ENCODE data around the gene SNAPC5.

The SNAPC5 gene

GRCh38 chr15:66496951-66497501 is 536 bp downstream of the SNAPC5 start:
- no peak for DNase-seq (ENCODE audit: low read depth)
- peak overlapping the region; percentile 94 for H3K4me3 ChIP-seq (ENCODE audit: low read depth, low read length)
- TF ChIP-seq MAX (IDR thresholded peaks at IDR 0.05; ENCODE audit: low read depth, low read length) (peak; percentile 15; the same call in 1 of the 2 replicates), MYC (IDR thresholded peaks at IDR 0.05; ENCODE audit: low read depth, low read length) (peak; percentile 46), CTCF (IDR thresholded peaks at IDR 0.05; ENCODE audit: low read depth, low read length) (no peak)

DNA sequence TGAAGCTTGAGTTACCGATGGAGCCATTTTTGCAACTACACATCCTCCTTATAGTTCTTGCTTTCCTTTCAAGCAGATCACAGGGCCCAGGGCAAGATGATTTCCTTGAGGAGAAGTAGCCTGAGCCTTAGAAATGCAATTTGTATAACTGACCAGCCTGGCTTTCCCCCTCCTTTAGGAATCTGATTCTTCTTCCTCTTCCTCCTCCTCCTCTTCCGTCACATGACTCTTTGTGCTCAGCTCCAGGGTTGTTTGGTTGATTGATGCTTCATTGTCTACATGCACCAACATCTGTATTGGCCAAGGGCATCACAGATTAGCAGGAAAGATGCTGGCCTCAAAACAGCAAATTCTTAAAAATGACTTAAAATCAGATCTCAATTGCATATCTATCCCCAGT is 3.3 kb downstream of the SNAPC5 start:
- DNase-seq (ENCODE audit: low read depth) = no peak
- TF ChIP-seq MAX (IDR thresholded peaks at IDR 0.05; ENCODE audit: low read depth, low read length) (no peak), MYC (IDR thresholded peaks at IDR 0.05; ENCODE audit: low read depth, low read length) (no peak), POLR2A (IDR thresholded peaks at IDR 0.05; ENCODE audit: extremely low read depth, insufficient read length) (no peak), CTCF (IDR thresholded peaks at IDR 0.05; ENCODE audit: low read depth, low read length) (no peak)
- no peak overlapping the region for H3K4me3 ChIP-seq (ENCODE audit: low read depth, low read length)

- DNase-seq (ENCODE audit: low read depth) = no peak
- no peak overlapping the region for H3K4me3 ChIP-seq (ENCODE audit: low read depth, low read length)
- TF ChIP-seq POLR2A (IDR thresholded peaks at IDR 0.05; ENCODE audit: extremely low read depth, insufficient read length) = no peak
- TF ChIP-seq MYC (IDR thresholded peaks at IDR 0.05; ENCODE audit: low read depth, low read length) = no peak
These were observed 5.7 kb downstream of the SNAPC5 start for GRCh38 chr15:66491846-66492245.

- DNase-seq (ENCODE audit: low read depth) = no peak
- TF ChIP-seq MYC (IDR thresholded peaks at IDR 0.05; ENCODE audit: low read depth, low read length) (no peak), POLR2A (IDR thresholded peaks at IDR 0.05; ENCODE audit: extremely low read depth, insufficient read length) (no peak), CTCF (IDR thresholded peaks at IDR 0.05; ENCODE audit: low read depth, low read length) (no peak), MAX (IDR thresholded peaks at IDR 0.05; ENCODE audit: low read depth, low read length) (no peak)
- no peak overlapping the region for H3K4me3 ChIP-seq (ENCODE audit: low read depth, low read length)
These were observed 8.3 kb downstream of the SNAPC5 start for GRCh38 chr15:66489179-66489791.

GRCh38 chr15:66488525-66488924 is 9.0 kb downstream of the SNAPC5 start:
- no peak for DNase-seq (ENCODE audit: low read depth)
- no peak for TF ChIP-seq MYC (IDR thresholded peaks at IDR 0.05; ENCODE audit: low read depth, low read length)
- no peak for TF ChIP-seq MAX (IDR thresholded peaks at IDR 0.05; ENCODE audit: low read depth, low read length)
- TF ChIP-seq POLR2A (IDR thresholded peaks at IDR 0.05; ENCODE audit: extremely low read depth, insufficient read length) = no peak
- TF ChIP-seq CTCF (IDR thresholded peaks at IDR 0.05; ENCODE audit: low read depth, low read length) = no peak
- H3K4me3 ChIP-seq (ENCODE audit: low read depth, low read length) = no peak overlapping the region

DNA sequence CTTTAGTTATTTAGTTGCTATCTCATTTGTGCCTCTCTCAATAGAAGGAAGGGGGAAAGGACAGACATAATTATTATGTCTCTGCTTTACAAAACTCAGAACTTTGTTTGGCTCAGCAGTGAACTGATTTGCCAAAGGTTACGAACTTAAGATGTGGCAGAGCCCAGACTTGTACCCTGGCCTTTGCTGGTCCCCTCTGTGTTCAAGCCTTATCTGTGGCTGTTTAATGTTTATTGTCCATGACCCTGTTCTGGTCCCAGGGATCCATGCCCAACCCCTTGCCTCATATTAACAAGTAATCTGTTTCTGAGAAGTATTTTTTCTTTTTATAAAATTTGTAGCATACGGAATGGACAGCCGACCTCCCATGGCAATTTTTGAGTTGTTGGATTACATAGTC is 10.7 kb downstream of the SNAPC5 start:
- DNase-seq (ENCODE audit: low read depth) = no peak
- H3K4me3 ChIP-seq (ENCODE audit: low read depth, low read length) = no peak overlapping the region
- TF ChIP-seq POLR2A (IDR thresholded peaks at IDR 0.05; ENCODE audit: extremely low read depth, insufficient read length) (no peak), MAX (IDR thresholded peaks at IDR 0.05; ENCODE audit: low read depth, low read length) (no peak), CTCF (IDR thresholded peaks at IDR 0.05; ENCODE audit: low read depth, low read length) (no peak), MYC (IDR thresholded peaks at IDR 0.05; ENCODE audit: low read depth, low read length) (no peak)

All from NB4 (cell line).